NCI-H460 (cell line): ENCODE results near the gene TUBAL3. TPM values are rescaled to one million over a fixed set of nuclear protein-coding genes. Genes with fewer than 3 reads are reported as not detected.
"Not testable (repeated sequence)": the region's sequence is repeated elsewhere in the genome, so short reads cannot be mapped to it uniquely, and the experiment has no call there.

Experiments used
- DNase-seq: peaks from one replicate; pipeline ENCODE4 v3.0.0-alpha.2; 2016; ENCODE audit warnings: low read depth; ENCODE audit errors: extremely low read depth
- total RNA-seq: library from RNA; depleted of rRNA; stranded (reverse); fragments of >200 nt; shearing (Covaris generic); gene quantifications from 2 replicates; pipeline ENCODE4 v1.2.3, GENCODE V29; 2014

TUBAL3 gene
- total RNA-seq, 1 experiment from 2014 or later: 1.9 TPM

DNA sequence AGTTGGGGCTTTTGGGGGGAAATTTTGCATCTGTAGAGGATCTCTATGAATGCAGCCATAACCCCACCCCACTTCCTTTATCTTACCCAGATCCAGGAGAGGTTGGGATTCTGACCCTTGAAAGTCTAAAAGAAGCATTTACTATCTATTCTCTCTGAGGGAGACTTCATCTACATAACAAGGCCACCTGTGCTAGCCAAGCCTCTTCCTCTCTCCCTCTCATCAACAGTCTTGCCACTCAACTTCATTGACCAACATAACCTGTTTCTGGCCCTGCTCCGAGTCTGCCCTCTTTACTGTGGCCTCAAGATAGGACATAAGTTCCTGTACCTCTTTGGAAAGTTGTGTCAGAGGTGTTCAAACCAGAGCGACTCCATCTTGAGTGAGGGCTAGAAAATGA, 19.4 kb downstream of the TUBAL3 start:
- DNase-seq: no peak

DNA sequence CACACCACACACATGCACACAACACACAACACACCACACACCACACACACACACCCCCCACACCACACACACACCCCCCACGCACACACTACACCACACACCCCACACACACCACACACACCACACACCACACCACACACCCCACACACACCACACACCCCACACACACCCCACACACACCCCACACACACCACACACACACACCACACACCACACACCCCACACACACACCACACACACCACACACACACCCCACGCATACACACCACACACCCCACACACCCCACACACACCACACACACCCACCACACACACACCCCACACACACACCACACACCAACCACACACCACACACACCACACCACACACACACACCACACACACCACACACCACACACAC, 23.4 kb downstream of the TUBAL3 start:
- no peak for DNase-seq

DNA sequence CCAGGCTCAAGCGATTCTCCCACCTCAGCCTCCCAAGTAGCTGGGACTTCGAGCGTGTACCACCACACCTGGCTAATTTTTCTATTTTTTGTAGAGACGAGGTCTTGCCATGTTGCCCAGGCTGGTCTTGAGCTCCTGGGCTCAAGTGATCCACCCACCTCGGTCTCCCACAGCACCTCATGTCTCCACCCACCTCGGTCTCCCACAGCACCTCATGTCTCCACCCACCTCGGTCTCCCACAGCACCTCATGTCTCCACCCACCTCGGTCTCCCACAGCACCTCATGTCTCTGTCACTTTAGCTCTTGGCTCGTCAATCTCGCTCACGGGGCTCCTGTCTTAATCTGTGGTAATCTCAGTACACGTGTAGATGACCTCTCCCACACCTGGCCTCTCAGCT, 24.2 kb downstream of the TUBAL3 start:
- not testable (repeated sequence) for DNase-seq

DNA sequence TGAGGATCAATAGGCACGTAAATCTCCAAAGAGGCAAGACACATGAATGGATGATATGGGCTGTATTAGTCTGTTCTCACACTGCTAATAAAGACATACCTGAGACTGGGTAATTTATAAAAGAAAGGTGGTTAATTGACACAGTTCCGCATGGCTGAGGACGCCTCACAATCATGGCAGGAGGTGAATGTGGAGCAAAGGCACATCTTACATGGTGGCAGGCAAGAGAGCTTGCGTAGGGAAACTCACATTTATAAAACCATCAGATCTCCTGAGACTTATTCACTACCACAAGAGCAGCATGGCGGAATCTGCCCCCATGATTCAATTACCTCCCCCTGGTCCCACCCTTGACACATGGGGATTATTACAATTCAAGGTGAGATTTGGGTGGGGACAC, 25.4 kb downstream of the TUBAL3 start:
- not testable (repeated sequence) for DNase-seq

DNA sequence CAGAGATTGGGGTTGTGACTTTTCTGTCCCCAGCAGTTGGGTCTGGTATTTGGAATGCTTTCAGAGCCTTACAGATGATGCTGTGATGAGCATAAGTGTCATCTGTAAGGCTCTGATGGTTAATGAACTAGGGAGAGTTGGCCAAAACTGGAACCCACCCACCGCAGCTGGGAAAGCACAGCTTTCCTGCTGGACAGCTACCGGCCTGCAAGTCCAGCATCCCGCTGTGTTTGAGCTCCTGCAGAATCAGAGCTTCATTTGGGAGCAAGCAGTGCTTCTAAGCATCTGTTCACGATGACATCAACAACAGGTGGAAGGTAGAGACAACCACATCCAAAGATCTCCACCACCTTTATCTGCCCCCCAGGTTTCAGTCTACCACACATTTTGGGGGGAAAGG, 28.2 kb downstream of the TUBAL3 start:
- no peak for DNase-seq

DNA sequence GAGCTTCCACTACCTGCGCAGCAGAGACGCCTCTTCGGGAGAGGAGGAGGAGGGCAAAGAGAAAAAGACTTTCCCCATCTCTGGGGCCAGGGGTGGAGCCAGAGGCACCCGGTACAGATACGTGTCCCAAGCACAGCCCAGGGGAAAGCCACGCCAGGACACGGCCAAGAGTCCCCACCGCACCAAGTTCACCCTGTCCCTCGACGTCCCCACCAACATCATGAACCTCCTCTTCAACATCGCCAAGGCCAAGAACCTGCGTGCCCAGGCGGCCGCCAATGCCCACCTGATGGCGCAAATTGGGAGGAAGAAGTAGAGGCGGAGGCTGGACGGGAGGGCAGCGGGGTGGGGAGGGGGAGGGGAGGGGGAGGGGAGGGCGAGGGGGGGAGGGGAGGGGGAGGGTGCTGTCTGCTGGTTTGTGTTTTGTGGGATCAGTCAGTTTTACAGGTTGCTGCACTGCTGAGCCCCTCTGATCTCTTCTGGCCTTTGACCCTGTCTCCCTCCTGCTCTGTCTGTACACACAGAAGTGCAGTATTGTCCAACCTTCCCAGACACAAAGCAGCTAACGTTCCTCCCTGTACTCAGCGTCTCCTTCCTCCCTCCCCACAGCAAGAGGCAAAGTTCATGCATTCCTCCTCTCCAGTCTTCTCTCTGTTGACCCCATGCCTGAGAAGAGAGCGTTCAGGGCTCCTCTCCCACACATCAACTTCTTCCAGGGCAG, 30.6 kb downstream of the TUBAL3 start:
- no peak for DNase-seq

DNA sequence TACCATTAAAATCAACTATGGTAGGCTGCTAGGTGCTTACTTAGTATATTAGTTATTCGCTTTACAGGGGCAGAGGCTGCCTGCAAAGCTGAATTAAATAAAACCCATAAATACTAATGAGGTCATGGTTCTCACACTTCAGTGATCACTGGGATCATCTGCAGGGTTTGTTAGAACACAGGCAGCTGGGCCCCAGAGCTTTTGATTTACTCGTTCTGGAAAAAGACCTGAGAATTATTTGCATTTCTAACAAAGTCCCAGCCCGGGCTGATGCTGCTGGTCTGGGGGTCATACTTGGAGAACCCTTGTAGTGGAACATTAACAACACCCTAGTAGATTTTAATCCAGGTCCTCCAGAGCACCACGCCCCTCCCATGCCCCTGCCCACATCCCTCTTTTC, 31.3 kb downstream of the TUBAL3 start:
- no peak for DNase-seq

DNA sequence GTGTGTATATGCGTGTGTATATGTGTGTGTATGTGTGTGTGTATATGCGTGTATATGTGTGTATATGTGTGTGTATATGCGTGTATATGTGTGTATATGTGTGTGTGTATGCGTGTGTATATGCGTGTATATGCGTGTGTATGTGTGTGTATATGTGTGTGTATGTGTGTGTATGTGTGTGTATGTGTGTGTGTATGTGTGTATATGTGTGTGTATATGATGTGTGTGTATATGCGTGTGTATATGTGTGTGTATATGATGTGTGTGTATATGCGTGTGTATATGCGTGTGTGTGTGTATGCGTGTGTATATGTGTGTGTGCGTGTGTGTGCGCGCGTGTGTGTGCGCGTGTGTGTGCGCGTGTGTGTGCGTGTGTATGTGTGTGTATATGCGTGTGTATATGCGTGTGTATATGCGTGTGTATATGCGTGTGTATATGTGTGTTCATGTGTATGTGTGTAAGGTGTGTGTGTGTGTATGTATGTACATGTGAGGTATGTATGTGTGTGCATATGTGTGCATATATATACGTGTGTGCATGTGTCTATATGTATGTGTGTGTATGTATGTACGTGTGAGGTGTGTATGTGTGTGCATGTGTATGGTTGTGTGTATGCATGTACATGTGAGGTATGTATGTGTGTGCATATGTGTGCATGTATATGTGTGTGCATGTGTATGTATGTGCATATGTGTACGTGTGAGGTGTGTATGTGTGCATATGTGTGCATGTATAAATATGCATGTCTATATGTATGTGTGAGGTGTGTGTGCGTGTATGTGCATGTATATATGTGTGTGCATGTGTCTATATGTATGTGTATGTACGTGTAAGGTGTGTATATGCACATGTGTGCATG, 33.9 kb downstream of the TUBAL3 start:
- no peak for DNase-seq

DNA sequence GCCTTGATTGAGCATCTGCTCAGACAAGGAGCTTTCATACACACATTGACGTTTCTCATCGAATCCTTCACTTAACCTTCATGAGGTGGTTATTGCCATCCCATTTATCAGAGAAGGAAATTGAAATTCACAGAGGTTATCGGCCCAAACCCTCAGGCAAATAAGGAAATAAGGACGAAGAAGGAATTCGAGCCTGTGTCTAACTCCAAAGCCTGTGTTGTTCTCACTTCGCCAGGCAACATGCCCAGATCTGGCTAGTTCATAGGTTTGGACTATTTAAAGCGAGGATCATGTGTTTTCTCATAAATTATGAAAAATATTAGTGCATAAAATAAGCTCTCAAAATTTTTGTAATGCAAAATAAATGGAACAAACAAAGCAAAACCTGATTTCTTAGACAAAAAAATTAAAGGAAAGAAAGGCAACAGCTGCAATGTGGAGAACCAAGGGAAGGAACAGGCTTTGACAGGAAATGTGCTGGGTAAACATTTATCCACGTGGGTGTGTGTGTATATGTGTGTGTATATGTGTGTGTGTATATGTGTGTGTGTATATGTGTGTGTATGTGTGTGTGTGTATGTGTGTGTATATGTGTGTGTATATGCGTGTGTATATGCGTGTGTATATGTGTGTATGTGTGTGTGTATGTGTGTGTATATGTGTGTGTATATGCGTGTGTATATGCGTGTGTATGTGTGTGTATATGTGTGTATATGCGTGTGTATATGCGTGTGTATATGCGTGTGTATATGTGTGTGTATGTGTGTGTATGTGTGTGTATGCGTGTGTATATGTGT, 35.1 kb downstream of the TUBAL3 start:
- DNase-seq: no peak

DNA sequence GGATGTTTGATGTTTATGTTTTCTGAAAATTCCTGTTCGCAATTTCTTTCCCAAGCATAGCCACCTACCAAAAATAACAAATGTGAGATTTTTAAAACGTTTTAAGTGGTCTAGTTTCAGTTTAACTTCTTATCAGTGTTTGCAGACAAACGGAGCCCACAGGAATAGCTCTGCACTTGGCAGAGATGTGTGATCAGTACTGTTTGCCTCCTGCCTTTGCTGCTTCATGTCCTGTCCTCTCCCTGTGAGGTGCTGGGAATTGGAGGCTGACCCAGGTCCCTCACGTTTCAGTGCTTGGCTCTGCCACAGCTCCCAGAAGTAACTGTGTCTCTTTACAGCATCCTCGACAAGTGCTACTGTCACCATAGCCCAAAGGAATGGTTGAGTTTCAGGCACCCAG, 38.7 kb downstream of the TUBAL3 start:
- DNase-seq: no peak

DNA sequence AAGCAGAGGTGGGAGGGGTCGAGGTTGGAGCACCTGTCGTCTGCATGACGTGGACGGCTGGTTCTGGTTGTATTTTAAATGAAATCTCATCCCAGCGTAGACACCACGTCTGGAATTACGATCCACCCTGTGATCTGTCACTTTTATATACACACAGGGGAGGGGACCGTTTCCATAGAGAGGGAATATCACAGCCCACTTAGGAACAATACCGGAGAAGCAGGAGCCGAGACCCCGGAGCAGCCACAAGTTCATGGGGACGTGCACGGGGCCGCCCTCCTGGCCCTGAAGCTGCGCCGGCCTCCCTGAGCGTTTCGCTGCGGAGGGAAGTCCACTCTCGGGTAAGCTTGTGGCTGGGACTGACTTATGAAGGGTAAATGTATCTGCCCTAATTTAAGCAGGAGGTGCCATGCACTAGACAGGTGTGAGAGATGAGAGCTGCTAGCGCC, 39.7 kb downstream of the TUBAL3 start, which contains the start of gene UCN3:
Gene UCN3, plus strand, starts transcription at position 77 of the 449 bp plus-strand sequence. CDS start 8,755 bp downstream, outside the sequence.
- no peak for DNase-seq

DNA sequence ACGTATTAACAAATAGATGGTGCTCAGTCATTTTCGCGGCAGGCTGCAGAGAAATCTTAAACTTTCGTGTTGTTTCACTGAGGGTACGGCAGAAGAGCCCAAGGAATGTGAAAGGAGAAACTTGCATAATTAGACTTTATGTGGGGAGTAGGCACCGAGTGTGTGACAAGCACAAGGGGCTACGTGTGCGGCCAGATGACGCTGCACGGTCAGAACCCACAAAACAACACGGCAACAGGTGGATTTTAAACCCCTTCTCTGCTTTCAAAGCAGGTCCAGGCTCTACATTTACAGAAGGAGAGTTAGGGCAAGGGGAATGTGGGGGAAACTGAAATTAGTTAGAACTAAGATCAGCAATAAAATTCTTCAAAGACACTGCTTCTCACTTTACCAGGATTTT, 40.3 kb downstream of the TUBAL3 start:
- DNase-seq: no peak

DNA sequence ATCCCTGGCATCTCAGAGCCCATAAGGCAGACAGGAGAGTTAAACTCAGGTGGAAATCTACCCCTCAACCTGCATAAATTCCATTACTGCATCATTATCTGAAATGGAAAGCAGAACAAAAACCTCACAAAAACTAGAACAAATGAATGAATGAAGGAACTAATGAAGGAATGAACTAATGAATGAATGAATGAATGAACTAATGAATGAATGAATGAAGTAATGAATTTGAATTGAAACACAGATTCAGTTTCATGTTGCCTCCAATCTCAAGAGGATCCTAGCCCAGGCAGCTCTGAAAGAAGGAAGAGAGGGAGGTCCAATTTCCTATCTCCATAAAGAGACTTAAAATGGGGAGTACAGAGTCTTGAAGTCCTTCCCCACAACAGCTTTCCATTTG, 41.8 kb downstream of the TUBAL3 start:
- no peak for DNase-seq

DNA sequence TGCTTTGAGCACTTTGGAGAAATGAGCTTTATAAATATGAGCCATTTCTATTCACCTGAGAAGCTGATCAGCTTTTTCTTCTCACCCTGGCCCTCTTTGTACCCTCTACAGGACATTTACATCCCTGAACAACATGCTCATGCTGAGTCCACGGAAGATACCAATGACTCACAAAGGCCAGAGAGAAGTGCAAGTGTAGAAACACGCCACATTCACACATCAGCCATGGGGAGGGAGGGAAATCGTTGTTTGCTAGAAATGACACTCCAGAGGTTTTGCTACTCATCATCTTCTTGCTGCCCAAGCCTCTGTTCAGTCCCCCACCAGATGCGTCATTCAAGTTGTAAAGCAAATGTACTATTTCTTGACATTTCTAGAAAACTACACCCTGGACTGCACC, 42.7 kb downstream of the TUBAL3 start:
- no peak for DNase-seq

DNA sequence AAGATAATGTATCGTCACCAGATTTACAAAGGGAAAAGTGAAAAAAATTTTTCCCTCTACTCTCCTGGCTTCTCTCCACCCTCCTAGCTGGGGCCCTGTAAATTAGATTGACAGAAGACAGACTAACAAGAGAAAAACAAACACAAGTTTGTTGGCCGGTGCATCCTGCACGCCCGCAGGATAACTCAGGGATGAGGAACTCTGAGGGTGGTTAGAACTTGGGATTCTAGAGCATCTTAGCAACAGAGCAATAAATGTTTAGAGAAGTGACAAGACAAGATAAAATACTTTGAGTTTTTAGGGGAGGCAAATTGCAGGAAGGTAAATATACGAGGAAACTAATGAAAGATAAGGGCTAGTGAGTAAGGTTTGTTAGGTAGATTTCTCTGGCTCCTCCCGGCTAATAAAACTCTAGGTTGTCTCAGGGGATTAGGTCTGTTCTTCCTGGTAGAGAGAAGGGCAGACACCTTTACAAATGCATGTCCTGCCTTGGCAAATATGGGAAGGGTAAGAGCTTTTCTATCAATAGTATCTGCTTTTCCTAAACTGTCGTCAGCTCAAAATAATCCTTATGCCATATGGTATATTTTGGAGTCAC, 44.2 kb downstream of the TUBAL3 start:
- no peak for DNase-seq

DNA sequence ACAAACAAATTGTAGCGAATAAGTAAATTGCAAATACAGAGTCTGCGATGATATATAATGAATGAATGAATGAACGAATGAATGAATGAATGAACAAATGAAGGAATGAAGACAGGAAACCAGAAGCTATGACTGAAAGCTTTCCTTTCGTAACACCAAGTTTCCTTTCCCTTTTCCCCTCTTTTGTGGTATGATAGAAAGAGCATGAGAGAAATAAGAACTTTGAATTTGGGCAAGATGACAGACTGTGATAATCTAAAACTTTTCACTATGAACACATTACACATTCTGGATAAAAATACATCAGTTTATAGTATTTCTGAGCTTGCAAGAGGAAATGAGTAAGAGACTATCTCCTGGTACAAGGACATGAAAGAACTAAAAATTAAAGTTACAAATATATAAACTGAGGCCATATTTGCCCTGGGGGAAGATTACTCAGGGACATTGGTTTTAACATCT, 48.3 kb downstream of the TUBAL3 start:
- no peak for DNase-seq

DNA sequence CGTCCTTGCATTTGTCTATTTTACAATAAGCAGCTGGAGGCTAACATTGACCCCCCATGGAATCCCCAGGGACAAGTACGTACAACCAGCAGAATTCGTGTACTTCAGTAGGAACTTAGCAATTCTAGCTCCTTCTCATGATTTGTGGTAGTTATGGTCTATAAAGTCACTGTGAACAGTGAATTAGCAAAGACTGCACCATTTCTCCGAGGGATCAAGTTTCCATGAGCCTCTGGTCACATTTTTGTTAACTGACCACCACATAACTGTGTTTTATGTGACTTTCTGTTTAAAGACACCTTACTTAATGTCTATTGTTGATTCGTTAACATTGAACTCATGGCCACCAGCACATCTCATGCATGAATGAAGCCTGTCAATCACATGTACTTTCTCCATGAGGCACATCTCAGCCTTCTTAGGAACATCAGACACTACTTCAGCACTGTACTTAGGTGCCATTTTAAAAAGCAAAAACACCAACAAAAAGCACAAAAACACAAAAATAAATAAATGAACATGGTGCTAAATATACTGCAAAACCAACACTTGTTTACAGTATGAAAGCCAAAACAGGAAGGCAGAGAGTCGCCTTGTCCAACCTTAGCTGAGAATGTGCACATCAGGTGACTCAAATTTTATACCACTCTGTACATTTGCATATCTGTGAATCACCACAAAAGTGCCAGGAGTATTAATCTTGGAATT, 48.9 kb downstream of the TUBAL3 start:
- no peak for DNase-seq

DNA sequence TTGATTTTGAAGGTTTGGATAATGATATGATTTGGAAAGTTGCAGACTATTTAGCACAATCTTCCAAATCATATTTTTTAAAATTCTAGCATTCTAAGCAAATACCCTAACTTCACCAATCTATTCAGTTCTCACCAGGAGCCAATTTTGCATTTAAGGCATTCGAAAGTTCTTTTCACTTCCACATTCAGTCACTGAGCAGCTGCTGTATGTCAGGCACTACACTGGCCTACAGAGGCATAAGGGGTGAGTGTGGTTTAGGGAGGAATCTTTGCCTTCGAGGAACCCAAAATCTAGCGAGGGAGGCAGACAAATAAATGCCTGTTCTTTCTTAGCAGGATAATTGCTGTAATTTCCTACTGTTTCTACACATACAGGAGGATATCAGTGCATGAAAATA, 50.6 kb downstream of the TUBAL3 start:
- no peak for DNase-seq

DNA sequence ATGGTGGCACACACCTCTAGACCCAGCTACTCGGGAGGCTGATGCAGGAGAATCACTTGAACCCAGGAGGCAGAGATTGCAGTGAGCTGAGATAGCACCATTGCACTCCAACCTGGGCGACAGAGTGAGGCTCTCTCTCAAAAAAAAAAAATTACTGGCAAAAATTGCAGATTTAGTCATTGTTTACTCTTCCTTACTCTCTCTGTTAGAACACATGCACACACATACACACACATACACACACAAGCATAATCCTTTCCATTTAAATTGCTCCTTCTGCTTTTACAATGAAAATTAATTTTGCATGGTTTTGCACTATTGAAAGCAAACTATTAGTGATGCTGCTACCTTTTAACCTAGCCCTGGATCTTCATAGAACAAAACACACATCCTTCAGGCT, 55.3 kb downstream of the TUBAL3 start:
- no peak for DNase-seq

DNA sequence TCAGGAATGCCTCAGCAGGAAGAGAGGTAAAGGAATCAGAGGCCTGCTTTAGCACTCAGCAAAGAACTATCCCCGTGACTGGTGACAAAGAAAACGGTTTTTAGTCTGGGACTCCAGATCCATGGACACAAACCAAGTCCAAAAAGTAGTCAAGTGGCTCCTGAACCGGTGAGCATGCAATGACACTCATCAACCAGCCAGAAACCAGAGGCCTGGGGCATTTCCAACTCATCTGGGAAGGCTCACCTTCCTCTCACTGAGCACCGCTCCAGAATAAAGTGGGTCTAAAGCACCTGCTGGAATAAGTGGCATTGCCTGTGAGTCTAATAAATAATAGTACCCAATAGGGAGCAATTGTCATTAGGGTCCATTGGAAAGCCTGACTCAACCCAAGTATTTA, 57.7 kb downstream of the TUBAL3 start:
- DNase-seq: no peak
